ENCODE measurements around the gene FNDC3A.

The FNDC3A gene

DNA sequence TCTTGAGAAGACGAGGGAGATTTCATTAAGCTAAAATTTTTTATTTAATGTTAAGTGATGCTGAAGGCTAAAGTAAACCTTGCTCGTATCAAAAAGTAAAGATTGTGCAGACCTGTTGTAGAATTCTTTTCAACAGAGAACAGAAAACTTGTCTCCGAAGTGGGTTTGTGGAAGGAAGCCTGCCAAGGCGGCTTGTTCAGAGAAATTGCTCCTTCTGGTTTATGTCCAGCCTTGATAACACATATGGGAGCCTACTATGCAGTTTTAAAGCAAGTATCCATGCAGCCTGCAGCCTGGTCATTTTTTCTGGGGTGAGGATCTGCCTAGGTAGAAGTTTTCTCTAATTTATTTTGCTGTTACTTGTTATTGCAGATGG, 245.9 kb downstream of the FNDC3A start:
- DNase-seq: no peak

DNA sequence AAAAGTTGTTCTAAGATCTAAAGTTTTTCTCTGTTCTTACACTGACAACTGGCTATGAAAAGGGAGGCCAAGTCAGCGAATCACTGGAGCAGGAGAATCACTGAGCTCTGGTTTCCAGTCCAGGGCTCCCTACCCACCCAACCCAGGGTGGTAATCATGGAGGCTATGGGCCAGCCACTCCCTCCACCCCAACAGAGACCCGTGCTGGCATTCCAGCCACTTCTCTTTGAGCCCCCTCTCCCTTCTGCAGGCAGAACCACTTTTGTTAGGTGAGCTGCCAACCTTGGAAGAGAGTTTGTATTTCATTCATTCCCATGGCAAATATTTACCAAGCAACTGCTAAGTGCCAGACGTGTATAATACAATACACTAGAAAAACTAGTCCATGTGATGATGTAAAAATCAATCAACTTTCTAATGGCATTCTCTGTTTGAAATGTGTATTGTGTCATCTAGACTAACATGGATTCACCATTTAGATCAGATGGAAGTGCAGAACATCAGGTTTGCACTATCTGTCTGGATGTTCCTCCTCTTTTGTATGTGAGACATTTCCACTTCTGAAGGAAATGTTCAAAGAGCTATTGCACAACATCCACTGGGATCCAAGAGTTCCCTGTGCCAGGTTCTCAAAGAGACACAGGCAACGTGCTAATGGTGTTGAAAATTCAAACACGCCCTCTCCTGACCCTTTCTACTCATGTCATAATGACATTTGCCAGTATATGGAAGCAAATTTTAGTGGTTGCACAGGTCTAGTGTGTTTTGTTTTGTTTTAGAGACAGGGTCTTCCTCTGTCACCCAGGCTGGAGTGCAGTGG, 249.7 kb downstream of the FNDC3A start:
- no peak for DNase-seq

DNA sequence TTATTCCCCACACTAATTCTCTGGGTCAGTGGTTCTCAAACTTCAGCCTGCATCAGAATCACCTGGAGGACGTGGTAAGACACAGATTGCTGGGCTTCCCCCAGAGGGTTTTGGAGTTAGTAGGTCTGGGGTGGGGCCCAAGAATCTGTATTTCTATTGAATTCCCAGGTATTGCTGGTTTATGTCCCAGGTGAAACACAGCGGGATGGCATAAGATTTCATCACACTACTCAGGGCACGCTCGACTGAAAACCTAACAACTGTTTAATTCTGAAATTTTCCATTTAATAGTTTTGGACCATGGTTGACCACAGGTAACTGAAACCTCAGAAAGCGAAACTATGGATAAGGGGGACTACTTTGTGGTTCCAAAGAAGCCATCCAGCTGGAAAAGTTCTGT, 250.9 kb downstream of the FNDC3A start:
- DNase-seq: no peak

GRCh38 chr13:49234741-49235140, 259.0 kb downstream of the FNDC3A start:
- DNase-seq: no peak

DNA sequence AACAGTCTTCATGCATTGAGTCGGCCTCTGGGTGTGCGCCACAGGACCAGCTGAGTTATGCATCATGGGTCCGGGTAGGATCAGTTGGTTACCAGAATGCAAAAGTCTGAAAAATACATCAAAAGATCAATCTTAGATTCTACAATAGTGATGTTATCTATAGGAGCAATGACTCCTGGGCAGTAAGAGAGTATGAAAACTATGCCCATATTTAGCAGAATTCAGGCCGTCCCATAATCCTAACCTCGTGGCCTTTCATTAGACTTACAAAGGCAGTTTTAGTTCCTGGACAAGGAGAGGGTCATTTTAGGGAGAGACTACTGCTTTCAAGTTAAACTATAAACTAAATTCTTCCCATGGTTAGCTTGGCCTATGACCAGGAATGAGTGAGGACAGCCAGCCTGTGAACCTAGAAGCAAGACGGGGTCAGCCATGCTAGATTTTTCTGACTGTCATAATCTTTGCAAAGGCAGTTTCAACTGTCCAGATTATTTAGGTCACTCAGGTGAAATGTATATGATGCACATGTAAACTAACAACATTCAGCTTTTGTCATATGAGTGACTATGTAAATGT, 260.2 kb downstream of the FNDC3A start:
- no peak for DNase-seq

DNA sequence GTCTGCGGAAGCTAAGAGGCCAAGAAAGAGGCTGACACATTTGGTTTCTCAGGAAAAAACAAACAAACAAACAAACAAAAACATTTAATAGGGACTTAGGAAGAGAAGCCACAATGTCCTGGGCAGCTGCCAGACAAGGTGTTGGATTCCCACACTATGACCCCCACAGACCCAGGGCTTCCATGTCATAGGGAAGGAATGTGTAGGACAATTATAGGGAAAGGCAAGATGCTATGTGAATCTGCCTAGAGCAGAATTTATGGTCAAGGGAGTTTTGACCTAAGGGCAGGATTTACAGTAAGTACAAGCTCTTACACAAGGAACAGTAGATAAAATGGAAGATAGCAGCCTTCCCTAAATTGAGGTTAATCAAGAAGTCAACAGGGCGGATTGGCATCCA, 262.9 kb downstream of the FNDC3A start:
- no peak for DNase-seq

GRCh38 chr13:49240017-49240416, 264.3 kb downstream of the FNDC3A start:
- DNase-seq: peak; percentile 24

GRCh38 chr13:49241296-49241695, 265.6 kb downstream of the FNDC3A start:
- DNase-seq: no peak

GRCh38 chr13:49245101-49245500, 269.4 kb downstream of the FNDC3A start:
- DNase-seq: no peak

- no peak for DNase-seq
These were observed 271.3 kb downstream of the FNDC3A start for GRCh38 chr13:49246850-49247642.

DNA sequence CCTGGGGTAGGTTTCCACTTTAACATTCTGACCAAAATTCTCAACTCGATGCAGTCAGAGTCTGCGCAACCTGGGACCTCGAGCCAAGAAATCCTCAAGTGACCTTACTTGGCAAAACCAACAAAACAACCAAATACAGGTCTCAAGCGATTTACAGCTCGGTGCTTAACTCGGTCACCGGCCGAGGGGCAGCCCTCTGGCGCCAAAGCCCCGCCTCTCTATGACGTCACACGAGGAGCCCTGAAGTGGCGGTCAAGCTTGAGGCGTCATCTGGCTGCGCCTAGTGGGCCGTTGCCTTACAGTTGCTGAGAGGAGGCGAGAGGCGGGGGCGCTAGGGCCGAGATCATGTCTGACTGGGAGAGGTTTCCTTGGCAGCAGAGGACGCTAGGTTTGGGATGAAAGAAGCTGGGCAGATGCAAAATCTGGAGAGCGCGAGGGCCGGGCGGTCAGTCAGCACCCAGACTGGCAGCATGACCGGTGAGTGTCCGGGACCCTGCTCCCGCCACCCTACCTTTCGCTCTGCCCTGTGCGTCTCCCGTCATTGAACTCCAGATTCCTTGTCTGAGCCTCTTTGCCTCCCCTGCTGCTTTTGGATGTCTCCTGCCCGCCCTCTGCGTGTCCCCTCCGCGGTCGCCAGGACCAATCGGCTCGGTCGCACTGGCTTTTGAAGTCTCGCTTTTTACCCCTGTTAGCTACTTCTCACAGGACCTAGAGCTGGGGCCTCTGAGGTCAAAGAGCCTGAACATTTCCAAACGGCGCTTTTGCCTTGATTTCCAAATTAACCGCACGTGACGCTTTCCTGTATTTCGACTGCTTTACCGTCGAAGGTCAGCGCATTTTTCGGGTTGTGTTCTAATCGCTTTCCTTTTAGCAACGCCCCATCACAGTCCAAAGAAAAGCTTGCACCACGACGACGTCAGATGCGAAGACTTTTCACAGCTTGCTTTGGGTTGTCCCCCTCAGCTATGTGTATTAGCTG, 272.2 kb downstream of the FNDC3A start, which contains the start of gene CDADC1:
CDADC1 (plus strand) TSS at position 283 of the 979 bp plus-strand sequence; CDS start at position 396, 113 bp downstream.
- peak; percentile 96 for DNase-seq

GRCh38 chr13:49248622-49249002, 272.9 kb downstream of the FNDC3A start:
- DNase-seq: no peak

DNA sequence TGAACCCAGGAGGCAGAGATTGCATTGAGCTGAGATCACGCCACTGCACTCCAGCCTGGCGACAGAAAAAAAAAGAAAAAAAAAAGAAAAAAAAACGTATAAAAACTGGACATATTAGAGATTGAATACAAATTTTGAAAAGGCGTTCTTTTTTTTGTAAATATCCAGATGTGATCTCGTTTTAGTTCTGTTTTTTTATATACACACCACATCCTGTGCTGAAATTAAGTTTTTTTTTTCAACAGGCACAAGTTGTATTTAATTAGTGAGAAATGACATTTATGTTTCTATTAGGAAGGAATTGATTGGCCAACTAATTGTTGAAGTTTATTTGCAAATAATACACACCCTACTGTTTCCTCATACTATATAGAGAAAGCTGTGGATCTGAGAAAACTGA, 275.6 kb downstream of the FNDC3A start:
- DNase-seq: no peak

DNA sequence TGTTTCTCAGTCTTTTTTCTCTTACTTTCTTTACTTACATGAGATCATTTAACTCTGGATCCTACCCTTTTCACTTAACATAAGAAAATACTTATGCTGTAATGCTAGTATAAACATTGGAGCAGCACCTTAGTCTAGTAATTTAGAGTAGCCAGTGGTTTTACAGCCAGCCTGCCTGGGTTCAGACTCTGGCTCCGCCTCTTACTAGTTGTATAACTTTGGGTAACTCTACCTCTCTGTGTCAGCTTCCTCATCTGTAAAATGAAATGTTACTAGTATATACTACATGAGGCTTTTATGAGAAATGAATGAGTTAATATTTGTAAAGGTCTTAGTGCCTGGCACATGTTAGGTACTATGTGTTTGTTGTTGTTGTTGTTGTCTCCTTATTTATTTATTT, 277.6 kb downstream of the FNDC3A start:
- no peak for DNase-seq

DNA sequence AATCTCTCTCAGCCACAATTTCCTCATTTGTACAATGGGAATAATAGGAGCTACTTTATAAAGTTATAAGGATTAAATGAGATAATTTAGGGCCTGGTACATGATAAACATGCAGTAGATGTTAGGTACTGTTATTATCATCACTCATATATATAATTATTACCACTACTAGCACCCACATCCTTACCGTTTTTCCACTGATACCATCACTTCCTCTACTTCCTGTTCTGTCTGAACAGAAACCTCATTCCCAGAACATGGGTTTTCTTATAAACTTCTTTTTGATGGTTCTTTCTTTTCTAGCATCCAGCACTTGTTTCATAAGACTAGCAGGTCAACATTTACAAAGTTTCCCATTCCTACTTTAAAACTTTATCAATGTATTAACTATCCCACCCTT, 278.3 kb downstream of the FNDC3A start:
- DNase-seq: no peak

- peak; percentile 51 for DNase-seq
These were observed 281.1 kb downstream of the FNDC3A start for GRCh38 chr13:49256841-49257240.

DNA sequence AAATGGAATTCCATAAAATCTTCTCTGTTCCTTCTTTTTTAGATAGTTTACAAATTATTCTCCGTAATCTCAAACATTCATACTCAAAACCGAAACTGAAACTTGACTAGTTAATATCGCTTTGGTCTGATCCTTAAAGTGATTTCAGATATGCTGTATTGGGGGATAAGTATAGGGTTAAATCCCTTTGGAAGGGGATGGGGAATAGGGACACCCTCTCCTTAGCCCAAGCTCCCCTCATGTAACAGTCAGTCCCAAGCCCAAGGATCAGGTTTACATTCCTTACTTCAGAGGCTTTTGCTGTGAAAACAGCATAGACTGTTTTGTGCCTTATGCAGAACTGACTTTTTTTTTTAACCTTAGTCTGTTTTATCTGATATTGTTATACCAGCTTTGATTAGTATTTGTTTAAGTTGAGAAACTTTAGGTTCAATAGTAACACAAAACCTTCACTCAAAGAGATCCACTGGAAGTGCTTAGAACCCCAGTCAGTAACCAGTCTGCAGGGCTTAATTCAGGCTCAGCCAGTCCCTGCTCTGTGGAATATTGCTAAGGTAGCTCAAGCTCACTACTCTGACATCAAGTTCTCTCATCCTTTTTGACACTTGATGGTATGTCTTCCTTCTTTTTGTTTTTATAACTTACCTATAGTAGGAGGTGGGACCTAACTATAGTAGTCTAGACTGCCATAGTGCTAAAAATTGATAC, 282.5 kb downstream of the FNDC3A start:
- DNase-seq: no peak
